ENCODE data around the gene ACR. TPM values are rescaled to one million over a fixed set of nuclear protein-coding genes. Genes with fewer than 3 reads are reported as not detected.

ACR gene
- total RNA-seq, 1 donor from 2014 or later: not detected

- DNase-seq (no peak), ATAC-seq (ENCODE audit: low read depth) (no peak)
- Mint-ChIP-seq H3K27me3 (peaks cover 12% of the 10 kb centered on the region), H3K27ac (no peak overlapping the region), H3K36me3 (ENCODE audit: low read depth) (no peaks in the 10 kb centered on the region), H3K4me3 (no peak overlapping the region), H3K9me3 (no peaks in the 10 kb centered on the region), H3K4me1 (peaks cover 6% of the 10 kb centered on the region)
- intact Hi-C loops (cut with micrococcal nuclease): no loop called here
- TF ChIP-seq CTCF (IDR thresholded peaks at IDR 0.05): no peak
- POLR2A ChIA-PET: no interaction called here
- CTCF ChIA-PET: no interaction called here
These were observed 4.3 kb upstream of the ACR start for GRCh38 chr22:50733521-50734342.

- ATAC-seq (ENCODE audit: low read depth) (no peak), DNase-seq (no peak)
- POLR2A ChIA-PET: no interaction called here
- TF ChIP-seq CTCF (IDR thresholded peaks at IDR 0.05): no peak
- H3K36me3 Mint-ChIP-seq (ENCODE audit: low read depth): no peaks in the 10 kb centered on the region
- no peak overlapping the region for H3K27ac Mint-ChIP-seq
- intact Hi-C loops (cut with micrococcal nuclease): no loop called here
- no peak overlapping the region for H3K4me3 Mint-ChIP-seq
- CTCF ChIA-PET: no interaction called here
- H3K4me1 Mint-ChIP-seq: peaks cover 4% of the 10 kb centered on the region
- H3K9me3 Mint-ChIP-seq: no peaks in the 10 kb centered on the region
- peaks cover 17% of the 10 kb centered on the region for H3K27me3 Mint-ChIP-seq
These were observed 3.6 kb upstream of the ACR start for GRCh38 chr22:50734343-50734771.

GRCh38 chr22:50734986-50735738 is 2.8 kb upstream of the ACR start:
- H3K27me3 Mint-ChIP-seq: peaks cover 17% of the 10 kb centered on the region
- no peak overlapping the region for H3K4me3 Mint-ChIP-seq
- POLR2A ChIA-PET: no interaction called here
- intact Hi-C loops (cut with micrococcal nuclease): no loop called here
- no peak for TF ChIP-seq CTCF (IDR thresholded peaks at IDR 0.05)
- H3K27ac Mint-ChIP-seq: no peak overlapping the region
- H3K36me3 Mint-ChIP-seq (ENCODE audit: low read depth): no peaks in the 10 kb centered on the region
- ATAC-seq (ENCODE audit: low read depth) (no peak), DNase-seq (no peak)
- H3K4me1 Mint-ChIP-seq: no peaks in the 10 kb centered on the region
- H3K9me3 Mint-ChIP-seq: no peaks in the 10 kb centered on the region
- CTCF ChIA-PET: no interaction called here

- H3K27me3 Mint-ChIP-seq: peaks cover 17% of the 10 kb centered on the region
- H3K4me3 Mint-ChIP-seq: no peak overlapping the region
- no peaks in the 10 kb centered on the region for H3K9me3 Mint-ChIP-seq
- no peak for TF ChIP-seq CTCF (IDR thresholded peaks at IDR 0.05)
- no peak for DNase-seq
- no peaks in the 10 kb centered on the region for H3K4me1 Mint-ChIP-seq
- H3K36me3 Mint-ChIP-seq (ENCODE audit: low read depth): no peaks in the 10 kb centered on the region
- POLR2A ChIA-PET: no interaction called here
- intact Hi-C loops (cut with micrococcal nuclease): no loop called here
- CTCF ChIA-PET: no interaction called here
- ATAC-seq (ENCODE audit: low read depth): no peak
- H3K27ac Mint-ChIP-seq: no peak overlapping the region
These were observed 2.3 kb upstream of the ACR start for GRCh38 chr22:50735739-50736030.

GRCh38 chr22:50738649-50739227 is 734 bp downstream of the ACR start:
- Mint-ChIP-seq H3K9me3 (no peaks in the 10 kb centered on the region), H3K27me3 (peaks cover 16% of the 10 kb centered on the region), H3K27ac (no peak overlapping the region), H3K4me3 (no peak overlapping the region), H3K4me1 (no peaks in the 10 kb centered on the region), H3K36me3 (ENCODE audit: low read depth) (no peaks in the 10 kb centered on the region)
- no peak for TF ChIP-seq CTCF (IDR thresholded peaks at IDR 0.05)
- DNase-seq (no peak), ATAC-seq (ENCODE audit: low read depth) (no peak)
- POLR2A ChIA-PET: no interaction called here
- CTCF ChIA-PET: no interaction called here
- intact Hi-C loops (cut with micrococcal nuclease): no loop called here
